HepG2 (cell line): ENCODE results near the gene ARMH3. TPM values are rescaled to one million over a fixed set of nuclear protein-coding genes. Genes with fewer than 3 reads are reported as not detected.

Source experiments
- CAMTA2 ChIP-seq: sonication (generic); formaldehyde crosslinking; IDR thresholded peaks from 2 replicates; pipeline ENCODE4 v1.4.0; 2020; ENCODE audit warnings: mild to moderate bottlenecking, missing genetic modification reagents, borderline replicate concordance
- MAFF ChIP-seq: IDR thresholded peaks from 2 replicates; pipeline ENCODE4 v1.6.1; 2011; ENCODE audit warnings: low read depth, low read length, improper control_type of control experiment
- MAFK ChIP-seq, 2 experiments: IDR thresholded peaks in 1 of 2; conservative IDR thresholded peaks in 1 of 2; 2 replicates each; pipeline ENCODE4 v1.6.1; 2011; ENCODE audit warnings: improper control_type of control experiment in 2 of 2, low read length in 2 of 2
- MEIS2 ChIP-seq: sonication (generic); formaldehyde crosslinking; IDR thresholded peaks from 2 replicates; pipeline ENCODE4 v1.9.0; 2021; ENCODE audit warnings: mild to moderate bottlenecking, missing genetic modification reagents
- POLR2AphosphoS2 ChIP-seq: IDR thresholded peaks from 2 replicates; pipeline ENCODE4 v1.6.1; 2011; ENCODE audit warnings: low read depth, low read length, improper control_type of control experiment
- SALL1 ChIP-seq: sonication (generic); formaldehyde crosslinking; IDR thresholded peaks from 2 replicates; pipeline ENCODE4 v1.8.0; 2022; ENCODE audit warnings: mild to moderate bottlenecking, missing genetic modification reagents
- SPEN ChIP-seq: sonication (generic); formaldehyde crosslinking; IDR thresholded peaks from 2 replicates; pipeline ENCODE4 v1.5.1; 2020; ENCODE audit warnings: low read depth, mild to moderate bottlenecking, missing genetic modification reagents
- ZNF180 ChIP-seq: sonication (generic); formaldehyde crosslinking; IDR thresholded peaks from 2 replicates; pipeline ENCODE4 v1.4.0; 2020; ENCODE audit warnings: low read depth, missing genetic modification reagents, borderline replicate concordance
- ZNF234 ChIP-seq: sonication (generic); formaldehyde crosslinking; conservative IDR thresholded peaks from 2 replicates; pipeline ENCODE4 v1.5.1; 2020; ENCODE audit warnings: mild to moderate bottlenecking, missing genetic modification reagents
- ZNF709 ChIP-seq: sonication (generic); formaldehyde crosslinking; IDR thresholded peaks from 2 replicates; pipeline ENCODE4 v1.5.0; 2020; ENCODE audit warnings: mild to moderate bottlenecking, missing genetic modification reagents
- ZNF773 ChIP-seq: sonication (generic); formaldehyde crosslinking; IDR thresholded peaks from 2 replicates; pipeline ENCODE4 v1.4.0; 2020; ENCODE audit warnings: missing genetic modification reagents, borderline replicate concordance
- ZNF883 ChIP-seq: sonication (generic); formaldehyde crosslinking; IDR thresholded peaks from 2 replicates; pipeline ENCODE4 v1.5.1; 2020; ENCODE audit warnings: mild to moderate bottlenecking, missing genetic modification reagents; ENCODE audit errors: not compliant biosample characterization
- ZSCAN21 ChIP-seq: sonication (generic); formaldehyde crosslinking; IDR thresholded peaks from 2 replicates; pipeline ENCODE4 v1.8.0; 2022; ENCODE audit warnings: mild to moderate bottlenecking, missing genetic modification reagents, moderate library complexity, borderline replicate concordance
- ZSCAN22 ChIP-seq: sonication (generic); formaldehyde crosslinking; IDR thresholded peaks from 2 replicates; pipeline ENCODE4 v1.4.0; 2020; ENCODE audit warnings: mild to moderate bottlenecking, missing genetic modification reagents
- polyA plus RNA-seq, 8 experiments: library from polyadenylated mRNA; depleted of rRNA in 3 of 8; stranded (reverse) in 7 of 8; unstranded in 1 of 8; fragments of >200 nt; fragmentation: Illumina TruSeq in 4 of 8; extraction: Trizol in 4 of 8; gene quantifications; 2 replicates each; pipeline versions ENCODE4 v1.2.1 to v1.2.3, GENCODE V29; 2011 to 2016; ENCODE audit warnings: low read depth in 4 of 8, missing spikeins in 1 of 8, mixed read lengths in 1 of 8; ENCODE audit not compliant: insufficient read depth in 1 of 8
- total RNA-seq, 5 experiments: library from RNA; depleted of rRNA; stranded (reverse); fragments of >200 nt; fragmentation: Illumina TruSeq; extraction: Trizol; gene quantifications; 2 replicates each; pipeline ENCODE4 v1.2.3, GENCODE V29; 2016; ENCODE audit warnings: low read depth in 1 of 5
- TF ChIP-seq, protein P1 (sequence below): sonication (generic); formaldehyde crosslinking; conservative IDR thresholded peaks from 2 replicates; pipeline ENCODE4 v1.8.0; 2022; ENCODE audit warnings: low read depth, missing genetic modification reagents
- TF ChIP-seq, protein P2 (sequence below): sonication (generic); formaldehyde crosslinking; IDR thresholded peaks from 2 replicates; pipeline ENCODE4 v1.4.0; 2020; ENCODE audit warnings: mild to moderate bottlenecking, missing genetic modification reagents
- TF ChIP-seq, protein P3 (sequence below): sonication (generic); formaldehyde crosslinking; IDR thresholded peaks from 2 replicates; pipeline ENCODE4 v1.5.0; 2020; ENCODE audit warnings: mild to moderate bottlenecking, missing genetic modification reagents, borderline replicate concordance
- TF ChIP-seq, protein P4 (sequence below): sonication (generic); formaldehyde crosslinking; conservative IDR thresholded peaks from 2 replicates; pipeline ENCODE4 v1.4.0; 2020; ENCODE audit warnings: missing genetic modification reagents
- TF ChIP-seq, protein P5 (sequence below): IDR thresholded peaks from 2 replicates; pipeline ENCODE4 v1.6.1; 2016

Gene ARMH3
- total and polyA plus RNA-seq, 2 of the 13 experiments (the other 11 are each of a cell fraction or from before 2014, with no cell fraction given): 8.4 to 16.9 TPM

DNA sequence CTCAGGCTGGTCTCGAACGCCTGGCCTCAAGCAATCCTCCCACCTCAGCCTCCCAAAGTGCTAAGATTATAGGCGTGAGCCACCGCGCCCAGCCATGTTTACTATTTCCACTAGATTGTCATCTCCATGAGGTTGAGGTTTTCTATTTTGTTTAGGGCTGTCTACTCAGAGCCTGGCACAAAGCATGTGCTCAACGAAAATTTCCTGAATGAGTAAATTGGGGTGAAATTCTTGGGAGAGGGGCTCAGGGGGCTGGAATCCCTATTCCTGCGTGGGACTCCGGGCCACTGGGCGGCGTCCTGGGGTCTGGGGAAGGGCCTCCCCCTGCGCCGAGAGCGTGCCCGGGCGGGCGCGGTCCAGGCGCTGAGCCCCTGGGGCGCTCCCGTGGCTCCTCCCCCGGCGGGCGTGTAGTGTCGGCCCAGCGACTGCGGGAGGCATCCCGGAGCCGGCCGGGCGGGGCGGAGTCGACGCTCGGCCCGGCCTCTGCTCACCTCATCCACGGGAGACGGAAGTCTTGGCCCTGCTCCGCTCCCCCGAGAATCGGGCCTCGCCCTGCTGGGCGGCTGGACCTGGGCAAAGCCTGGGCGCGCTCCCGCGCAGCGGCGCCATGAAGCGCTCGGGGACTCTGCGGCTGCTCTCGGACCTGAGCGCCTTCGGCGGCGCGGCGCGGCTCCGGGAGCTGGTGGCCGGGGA is 9.0 kb upstream of the ARMH3 start, which contains the start of gene HPS6 (continued):
- TF ChIP-seq, protein P1, sequence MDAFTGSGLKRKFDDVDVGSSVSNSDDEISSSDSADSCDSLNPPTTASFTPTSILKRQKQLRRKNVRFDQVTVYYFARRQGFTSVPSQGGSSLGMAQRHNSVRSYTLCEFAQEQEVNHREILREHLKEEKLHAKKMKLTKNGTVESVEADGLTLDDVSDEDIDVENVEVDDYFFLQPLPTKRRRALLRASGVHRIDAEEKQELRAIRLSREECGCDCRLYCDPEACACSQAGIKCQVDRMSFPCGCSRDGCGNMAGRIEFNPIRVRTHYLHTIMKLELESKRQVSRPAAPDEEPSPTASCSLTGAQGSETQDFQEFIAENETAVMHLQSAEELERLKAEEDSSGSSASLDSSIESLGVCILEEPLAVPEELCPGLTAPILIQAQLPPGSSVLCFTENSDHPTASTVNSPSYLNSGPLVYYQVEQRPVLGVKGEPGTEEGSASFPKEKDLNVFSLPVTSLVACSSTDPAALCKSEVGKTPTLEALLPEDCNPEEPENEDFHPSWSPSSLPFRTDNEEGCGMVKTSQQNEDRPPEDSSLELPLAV (CRISPR knock-in tag): no peak
- 0 out of 2 replicates have a peak, but pooled peaks have one; percentile 15 for TF ChIP-seq ZNF773
- TF ChIP-seq CAMTA2 (CRISPR knock-in tag): no peak
- peak; percentile 63 for TF ChIP-seq ZNF883
- TF ChIP-seq ZNF180 (CRISPR knock-in tag): 0 out of 2 replicates have a peak, but pooled peaks have one; percentile 31
- no peak for TF ChIP-seq POLR2AphosphoS2
- peak; percentile 55; the same call in 1 of the 2 replicates for TF ChIP-seq ZNF234 (CRISPR knock-in tag)
- peak; percentile 70 for TF ChIP-seq SPEN
- peak; percentile 48; the same call in 1 of the 2 replicates for TF ChIP-seq MEIS2 (CRISPR knock-in tag)
- TF ChIP-seq, protein P2, sequence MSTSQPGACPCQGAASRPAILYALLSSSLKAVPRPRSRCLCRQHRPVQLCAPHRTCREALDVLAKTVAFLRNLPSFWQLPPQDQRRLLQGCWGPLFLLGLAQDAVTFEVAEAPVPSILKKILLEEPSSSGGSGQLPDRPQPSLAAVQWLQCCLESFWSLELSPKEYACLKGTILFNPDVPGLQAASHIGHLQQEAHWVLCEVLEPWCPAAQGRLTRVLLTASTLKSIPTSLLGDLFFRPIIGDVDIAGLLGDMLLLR: no peak
- TF ChIP-seq, protein P3, sequence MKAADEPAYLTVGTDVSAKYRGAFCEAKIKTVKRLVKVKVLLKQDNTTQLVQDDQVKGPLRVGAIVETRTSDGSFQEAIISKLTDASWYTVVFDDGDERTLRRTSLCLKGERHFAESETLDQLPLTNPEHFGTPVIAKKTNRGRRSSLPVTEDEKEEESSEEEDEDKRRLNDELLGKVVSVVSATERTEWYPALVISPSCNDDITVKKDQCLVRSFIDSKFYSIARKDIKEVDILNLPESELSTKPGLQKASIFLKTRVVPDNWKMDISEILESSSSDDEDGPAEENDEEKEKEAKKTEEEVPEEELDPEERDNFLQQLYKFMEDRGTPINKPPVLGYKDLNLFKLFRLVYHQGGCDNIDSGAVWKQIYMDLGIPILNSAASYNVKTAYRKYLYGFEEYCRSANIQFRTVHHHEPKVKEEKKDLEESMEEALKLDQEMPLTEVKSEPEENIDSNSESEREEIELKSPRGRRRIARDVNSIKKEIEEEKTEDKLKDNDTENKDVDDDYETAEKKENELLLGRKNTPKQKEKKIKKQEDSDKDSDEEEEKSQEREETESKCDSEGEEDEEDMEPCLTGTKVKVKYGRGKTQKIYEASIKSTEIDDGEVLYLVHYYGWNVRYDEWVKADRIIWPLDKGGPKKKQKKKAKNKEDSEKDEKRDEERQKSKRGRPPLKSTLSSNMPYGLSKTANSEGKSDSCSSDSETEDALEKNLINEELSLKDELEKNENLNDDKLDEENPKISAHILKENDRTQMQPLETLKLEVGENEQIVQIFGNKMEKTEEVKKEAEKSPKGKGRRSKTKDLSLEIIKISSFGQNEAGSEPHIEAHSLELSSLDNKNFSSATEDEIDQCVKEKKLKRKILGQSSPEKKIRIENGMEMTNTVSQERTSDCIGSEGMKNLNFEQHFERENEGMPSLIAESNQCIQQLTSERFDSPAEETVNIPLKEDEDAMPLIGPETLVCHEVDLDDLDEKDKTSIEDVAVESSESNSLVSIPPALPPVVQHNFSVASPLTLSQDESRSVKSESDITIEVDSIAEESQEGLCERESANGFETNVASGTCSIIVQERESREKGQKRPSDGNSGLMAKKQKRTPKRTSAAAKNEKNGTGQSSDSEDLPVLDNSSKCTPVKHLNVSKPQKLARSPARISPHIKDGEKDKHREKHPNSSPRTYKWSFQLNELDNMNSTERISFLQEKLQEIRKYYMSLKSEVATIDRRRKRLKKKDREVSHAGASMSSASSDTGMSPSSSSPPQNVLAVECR: peak; percentile 84; the same call in 1 of the 2 replicates
- TF ChIP-seq MAFK (conservative IDR thresholded peaks at IDR 0.05 in 1 of 2, IDR thresholded peaks at IDR 0.05 in 1 of 2; ENCODE audit: low read length in 2 of 2): no peak
- TF ChIP-seq ZNF709: peak; percentile 81; the same call in 1 of the 2 replicates
- TF ChIP-seq, protein P4, sequence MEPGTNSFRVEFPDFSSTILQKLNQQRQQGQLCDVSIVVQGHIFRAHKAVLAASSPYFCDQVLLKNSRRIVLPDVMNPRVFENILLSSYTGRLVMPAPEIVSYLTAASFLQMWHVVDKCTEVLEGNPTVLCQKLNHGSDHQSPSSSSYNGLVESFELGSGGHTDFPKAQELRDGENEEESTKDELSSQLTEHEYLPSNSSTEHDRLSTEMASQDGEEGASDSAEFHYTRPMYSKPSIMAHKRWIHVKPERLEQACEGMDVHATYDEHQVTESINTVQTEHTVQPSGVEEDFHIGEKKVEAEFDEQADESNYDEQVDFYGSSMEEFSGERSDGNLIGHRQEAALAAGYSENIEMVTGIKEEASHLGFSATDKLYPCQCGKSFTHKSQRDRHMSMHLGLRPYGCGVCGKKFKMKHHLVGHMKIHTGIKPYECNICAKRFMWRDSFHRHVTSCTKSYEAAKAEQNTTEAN: no peak; the same call in 1 of the 2 replicates
- TF ChIP-seq, protein P5, sequence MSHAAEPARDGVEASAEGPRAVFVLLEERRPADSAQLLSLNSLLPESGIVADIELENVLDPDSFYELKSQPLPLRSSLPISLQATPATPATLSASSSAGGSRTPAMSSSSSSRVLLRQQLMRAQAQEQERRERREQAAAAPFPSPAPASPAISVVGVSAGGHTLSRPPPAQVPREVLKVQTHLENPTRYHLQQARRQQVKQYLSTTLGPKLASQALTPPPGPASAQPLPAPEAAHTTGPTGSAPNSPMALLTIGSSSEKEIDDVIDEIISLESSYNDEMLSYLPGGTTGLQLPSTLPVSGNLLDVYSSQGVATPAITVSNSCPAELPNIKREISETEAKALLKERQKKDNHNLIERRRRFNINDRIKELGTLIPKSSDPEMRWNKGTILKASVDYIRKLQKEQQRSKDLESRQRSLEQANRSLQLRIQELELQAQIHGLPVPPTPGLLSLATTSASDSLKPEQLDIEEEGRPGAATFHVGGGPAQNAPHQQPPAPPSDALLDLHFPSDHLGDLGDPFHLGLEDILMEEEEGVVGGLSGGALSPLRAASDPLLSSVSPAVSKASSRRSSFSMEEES (CRISPR knock-in tag): peak; percentile 12; the same call in 1 of the 2 replicates
- no peak for TF ChIP-seq MAFF
- no peak for TF ChIP-seq ZSCAN22 (CRISPR knock-in tag)
- peak; percentile 59 for TF ChIP-seq SALL1 (CRISPR knock-in tag)
- TF ChIP-seq ZSCAN21: no peak; the same call in 1 of the 2 replicates
